ENCODE data around the gene KRT16.
"Not testable (repeated sequence)": the region's sequence is repeated elsewhere in the genome, so short reads cannot be mapped to it uniquely, and the experiment has no call there.

KRT16 gene

GRCh38 chr17:41614098-41614497, 1.5 kb upstream of the KRT16 start:
- no peak overlapping the region for H3K4me3 ChIP-seq
- no peaks in the 10 kb centered on the region for H3K36me3 ChIP-seq
- no peak overlapping the region for H3K9ac ChIP-seq
- H4K20me1 ChIP-seq: no peaks in the 10 kb centered on the region
- no peaks in the 10 kb centered on the region for H3K9me3 ChIP-seq
- no peak for TF ChIP-seq Cebpa-rat (IDR thresholded peaks at IDR 0.05)
- H3K27ac ChIP-seq: no peak overlapping the region
- peaks cover 18% of the 10 kb centered on the region for H3K4me1 ChIP-seq
- no peak overlapping the region for H3K4me2 ChIP-seq
- H3K27me3 ChIP-seq: no peaks in the 10 kb centered on the region

DNA sequence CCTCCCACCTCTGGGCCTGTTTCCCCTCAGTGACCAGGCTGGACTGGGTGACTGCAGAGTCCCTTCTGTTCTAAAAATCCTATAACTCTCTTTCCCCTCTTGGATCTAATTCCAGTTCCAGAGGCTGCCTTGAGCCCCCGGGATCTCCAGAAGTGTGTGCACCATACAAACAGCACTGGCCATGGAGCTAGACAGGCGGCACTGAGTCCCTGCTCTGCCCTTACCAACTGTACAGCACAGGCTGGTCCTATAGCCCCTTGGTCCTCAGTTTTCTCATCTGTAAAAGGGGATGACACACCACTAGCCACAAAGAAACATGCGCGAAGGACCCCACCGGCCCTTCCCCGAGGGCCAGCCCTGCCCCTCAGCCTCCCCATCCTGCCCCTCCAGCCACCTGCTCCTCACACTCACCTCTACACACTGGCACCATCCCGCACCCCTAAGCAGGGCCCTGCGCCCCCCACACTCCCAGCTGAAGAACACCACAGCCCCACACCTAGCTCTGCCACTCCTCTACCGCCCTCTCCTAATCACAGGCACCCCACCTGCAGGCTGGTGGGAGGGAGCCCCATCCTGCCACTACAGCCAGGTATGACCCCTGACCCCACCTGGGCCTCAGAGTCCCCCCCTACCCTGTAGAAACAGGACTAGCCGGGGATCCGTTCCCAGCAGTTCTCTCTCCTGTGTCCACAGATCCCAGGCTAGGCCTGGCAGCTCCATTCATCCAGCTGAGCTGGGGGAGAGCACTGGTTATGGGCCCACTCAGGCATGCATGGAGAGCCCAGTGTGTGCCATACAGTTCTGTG, 913 bp upstream of the KRT16 start:
- Histone ChIP-seq H3K27me3 (no peaks in the 10 kb centered on the region), H3K36me3 (no peaks in the 10 kb centered on the region), H3K9ac (no peak overlapping the region), H3K27ac (no peak overlapping the region), H4K20me1 (no peaks in the 10 kb centered on the region), H3K4me1 (peaks cover 24% of the 10 kb centered on the region), H3K9me3 (no peaks in the 10 kb centered on the region), H3K4me2 (no peak overlapping the region), H3K4me3 (no peak overlapping the region)
- TF ChIP-seq Cebpa-rat (IDR thresholded peaks at IDR 0.05): no peak

- Histone ChIP-seq H3K9me3 (peaks cover 18% of the 10 kb centered on the region), H3K9ac (no peak overlapping the region), H3K36me3 (no peaks in the 10 kb centered on the region), H3K27ac (no peak overlapping the region), H3K4me2 (no peak overlapping the region), H3K4me3 (no peak overlapping the region), H4K20me1 (no peaks in the 10 kb centered on the region), H3K4me1 (peaks cover 17% of the 10 kb centered on the region), H3K27me3 (no peaks in the 10 kb centered on the region)
- TF ChIP-seq Cebpa-rat (IDR thresholded peaks at IDR 0.05): no peak
Measured at GRCh38 chr17:41610965-41611640, 1.5 kb downstream of the KRT16 start.

- not testable (repeated sequence) for H3K4me2 ChIP-seq, H3K27me3 ChIP-seq, H3K27ac ChIP-seq, H4K20me1 ChIP-seq, H3K36me3 ChIP-seq, H3K4me3 ChIP-seq, H3K9ac ChIP-seq
- H3K4me1 ChIP-seq: peaks cover 17% of the 10 kb centered on the region
- H3K9me3 ChIP-seq: peaks cover 28% of the 10 kb centered on the region
Measured at GRCh38 chr17:41610061-41610517, 2.5 kb downstream of the KRT16 start.

DNA sequence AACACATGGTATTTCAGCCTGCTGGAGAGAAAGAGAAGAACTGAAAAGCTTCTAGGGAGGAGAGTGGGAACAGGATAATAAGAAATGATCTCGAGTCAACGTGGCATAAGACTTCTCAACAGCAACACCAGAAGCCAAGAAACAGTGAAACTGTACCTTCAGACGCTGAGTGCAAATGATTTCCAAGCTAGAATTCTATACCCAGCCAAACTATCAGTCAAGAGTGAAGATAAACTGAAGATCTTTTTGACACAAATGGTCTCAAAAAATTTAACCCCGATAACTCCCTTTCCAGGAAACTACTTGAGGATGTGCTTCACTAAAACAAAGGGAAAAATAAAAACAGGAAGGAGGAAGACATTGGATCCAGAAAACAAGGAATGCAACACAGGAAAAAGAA, 5.6 kb downstream of the KRT16 start:
- not testable (repeated sequence) for H3K9ac ChIP-seq, H3K36me3 ChIP-seq, H4K20me1 ChIP-seq, H3K4me2 ChIP-seq, H3K27ac ChIP-seq, H3K27me3 ChIP-seq, H3K4me3 ChIP-seq
- Histone ChIP-seq H3K4me1 (peaks cover 17% of the 10 kb centered on the region), H3K9me3 (peaks cover 28% of the 10 kb centered on the region)

DNA sequence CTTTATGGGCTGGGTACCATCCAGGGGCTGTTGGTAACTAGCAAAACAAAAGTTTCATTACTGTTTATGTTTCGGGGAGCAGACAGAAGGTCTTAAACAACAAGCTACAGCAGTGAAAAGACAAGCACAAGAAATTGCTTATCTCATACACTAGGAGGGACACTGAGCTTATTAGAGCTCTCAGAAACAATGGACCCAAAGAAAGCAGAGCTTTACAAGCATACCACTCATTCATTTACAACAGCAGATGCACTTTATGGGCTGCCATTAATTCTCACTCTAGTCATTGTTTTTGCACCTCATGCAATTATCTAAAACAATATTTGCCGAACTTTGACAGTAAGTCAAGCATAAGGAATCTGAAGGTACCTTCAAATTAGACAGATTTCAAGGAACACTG, 10.0 kb downstream of the KRT16 start:
- no peak overlapping the region for H3K27ac ChIP-seq
- H3K9ac ChIP-seq: no peak overlapping the region
- H3K36me3 ChIP-seq: no peaks in the 10 kb centered on the region
- H3K4me2 ChIP-seq: no peak overlapping the region
- H3K27me3 ChIP-seq: no peaks in the 10 kb centered on the region
- H3K9me3 ChIP-seq: peaks cover 24% of the 10 kb centered on the region
- no peaks in the 10 kb centered on the region for H3K4me1 ChIP-seq
- no peaks in the 10 kb centered on the region for H4K20me1 ChIP-seq
- no peak overlapping the region for H3K4me3 ChIP-seq
- no peak for TF ChIP-seq Cebpa-rat (IDR thresholded peaks at IDR 0.05)

DNA sequence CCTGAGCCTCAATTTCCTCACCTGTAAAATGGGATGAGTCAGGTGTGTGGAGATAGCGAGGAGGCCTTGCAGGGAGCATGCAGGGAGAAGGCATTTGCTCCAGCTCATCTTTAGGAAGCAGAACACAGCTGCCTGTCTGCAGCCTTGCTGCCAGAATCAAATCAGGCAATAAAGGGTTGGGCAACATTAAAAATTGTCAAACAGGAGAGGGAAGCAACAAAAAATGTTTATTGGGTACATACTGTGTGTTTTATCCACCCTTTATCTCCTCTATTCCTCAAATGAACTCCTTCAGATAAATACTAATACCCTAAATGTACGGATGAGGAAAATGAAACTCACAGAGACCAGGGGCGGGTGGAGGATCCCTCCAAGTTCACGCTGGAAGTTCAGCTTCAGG, 12.2 kb downstream of the KRT16 start:
- H3K4me2 ChIP-seq: no peak overlapping the region
- no peaks in the 10 kb centered on the region for H3K27me3 ChIP-seq
- no peaks in the 10 kb centered on the region for H3K4me1 ChIP-seq
- H4K20me1 ChIP-seq: no peaks in the 10 kb centered on the region
- H3K27ac ChIP-seq: no peak overlapping the region
- no peak overlapping the region for H3K4me3 ChIP-seq
- H3K9me3 ChIP-seq: peaks cover 2% of the 10 kb centered on the region; the same call in 1 of the 2 replicates
- no peaks in the 10 kb centered on the region for H3K36me3 ChIP-seq
- H3K9ac ChIP-seq: no peak overlapping the region
- TF ChIP-seq Cebpa-rat (IDR thresholded peaks at IDR 0.05): no peak

GRCh38 chr17:41599680-41600079, 12.9 kb downstream of the KRT16 start:
- Histone ChIP-seq H3K9me3 (no peaks in the 10 kb centered on the region), H3K9ac (no peak overlapping the region), H3K36me3 (no peaks in the 10 kb centered on the region), H3K27ac (no peak overlapping the region), H3K4me2 (no peak overlapping the region), H3K27me3 (no peaks in the 10 kb centered on the region), H4K20me1 (no peaks in the 10 kb centered on the region), H3K4me3 (no peak overlapping the region), H3K4me1 (no peaks in the 10 kb centered on the region)
- no peak for TF ChIP-seq Cebpa-rat (IDR thresholded peaks at IDR 0.05)

DNA sequence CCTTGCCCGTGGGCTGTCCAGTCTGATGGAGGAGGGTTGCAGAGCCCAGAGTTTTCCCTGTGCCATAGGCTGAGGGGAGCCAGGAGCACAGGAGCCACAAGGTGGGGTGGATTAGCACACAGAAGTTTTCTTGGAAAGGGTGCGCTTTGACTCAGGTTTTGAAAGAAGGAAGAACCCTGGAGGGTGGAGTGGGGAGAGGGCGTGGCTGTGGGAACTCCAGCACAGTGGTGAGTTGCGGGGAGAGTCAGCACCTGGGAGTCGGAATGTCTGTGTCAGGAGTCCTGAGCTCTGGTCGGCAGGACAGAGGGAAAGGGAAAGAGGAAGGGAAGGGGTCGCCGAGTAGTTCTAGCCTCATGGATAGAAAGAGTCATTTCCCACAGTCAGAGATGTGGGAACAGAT, 17.0 kb downstream of the KRT16 start:
- Histone ChIP-seq H4K20me1 (no peaks in the 10 kb centered on the region), H3K27ac (no peak overlapping the region), H3K4me3 (no peak overlapping the region), H3K36me3 (no peaks in the 10 kb centered on the region), H3K4me1 (no peaks in the 10 kb centered on the region), H3K9me3 (no peaks in the 10 kb centered on the region), H3K9ac (no peak overlapping the region), H3K27me3 (no peaks in the 10 kb centered on the region), H3K4me2 (no peak overlapping the region)
- TF ChIP-seq Cebpa-rat (IDR thresholded peaks at IDR 0.05): no peak

DNA sequence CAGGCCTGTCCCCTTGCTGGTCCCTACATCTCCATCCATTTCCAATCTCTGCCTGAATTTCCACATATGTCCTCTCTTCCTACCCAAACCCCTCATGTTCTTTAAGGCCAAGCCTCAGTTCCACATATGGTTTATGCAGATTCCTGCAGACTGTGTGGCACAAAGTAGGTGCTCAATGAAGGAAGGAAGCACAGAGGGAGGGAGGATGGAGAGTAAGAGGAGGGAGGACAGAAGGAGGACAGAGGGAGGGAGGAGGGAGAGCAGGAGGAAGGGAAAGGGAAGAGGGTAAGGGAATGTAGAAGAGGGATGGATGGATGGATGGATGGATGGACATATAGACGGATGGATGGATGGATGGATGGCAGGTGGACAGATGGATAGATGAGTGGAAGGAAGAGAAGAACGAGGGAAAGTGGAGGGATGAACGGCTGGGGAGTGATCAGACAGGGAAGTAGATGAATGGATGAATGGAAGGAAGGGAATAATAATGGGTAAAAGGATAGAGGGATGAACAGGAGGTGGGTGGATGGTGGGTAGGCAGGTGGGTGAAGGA, 18.1 kb downstream of the KRT16 start:
- Histone ChIP-seq H3K27ac (no peak overlapping the region), H4K20me1 (no peaks in the 10 kb centered on the region), H3K4me3 (no peak overlapping the region), H3K4me2 (no peak overlapping the region), H3K4me1 (no peaks in the 10 kb centered on the region), H3K9ac (no peak overlapping the region), H3K27me3 (no peaks in the 10 kb centered on the region), H3K9me3 (no peaks in the 10 kb centered on the region), H3K36me3 (no peaks in the 10 kb centered on the region)
- no peak for TF ChIP-seq Cebpa-rat (IDR thresholded peaks at IDR 0.05)

Data from BLaER1 (cell line).